HG02763 (cell line): ENCODE results near the gene PRR32.
"Not testable (repeated sequence)": the region's sequence is repeated elsewhere in the genome, so short reads cannot be mapped to it uniquely, and the experiment has no call there.

Experiments used
- ATAC-seq: cut with Tn5 transposase; IDR thresholded peaks from one replicate; pipeline ENCODE4 v1.9.1; 2021; ENCODE audit warnings: mild to moderate bottlenecking, moderate library complexity; ENCODE audit not compliant: unreplicated experiment

Gene PRR32, protein sequence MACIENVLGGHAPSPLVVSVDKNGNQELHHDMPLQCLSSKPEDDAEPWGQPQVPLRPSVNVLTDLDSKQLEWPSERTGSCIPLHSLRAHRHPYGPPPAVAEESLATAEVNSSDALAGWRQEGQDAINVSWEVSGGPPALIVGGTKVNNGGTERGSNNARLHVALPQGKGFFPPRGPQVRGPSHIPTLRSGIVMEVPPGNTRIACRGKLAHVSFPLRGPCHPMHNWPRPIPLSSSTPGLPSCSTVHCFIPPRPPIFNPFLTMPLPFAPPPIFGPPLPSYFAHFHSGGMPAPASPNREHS

DNA sequence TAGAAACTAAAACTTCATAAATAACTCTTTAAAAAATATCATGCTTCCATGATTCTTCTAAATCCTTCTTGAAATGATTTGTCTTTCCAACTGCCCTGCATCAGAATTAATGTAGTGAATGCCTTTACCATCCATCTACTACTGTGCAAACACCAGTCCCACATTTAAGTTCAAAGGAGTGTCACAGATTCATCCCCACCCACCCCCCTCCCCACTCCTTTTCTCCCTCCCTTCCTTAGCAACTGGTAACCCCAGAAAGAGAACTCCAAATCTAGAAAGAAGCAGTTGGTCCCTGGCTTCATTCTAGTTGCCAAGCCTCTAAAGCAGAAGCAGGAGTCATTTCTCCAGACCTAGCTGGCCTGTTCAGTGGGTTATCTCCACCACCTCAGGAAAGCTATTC, at the start of gene PRR32:
Gene PRR32 (plus strand): TSS at position 301 of the 400 bp plus-strand sequence. CDS start 115 bp downstream, outside the sequence.
- ATAC-seq = no peak

DNA sequence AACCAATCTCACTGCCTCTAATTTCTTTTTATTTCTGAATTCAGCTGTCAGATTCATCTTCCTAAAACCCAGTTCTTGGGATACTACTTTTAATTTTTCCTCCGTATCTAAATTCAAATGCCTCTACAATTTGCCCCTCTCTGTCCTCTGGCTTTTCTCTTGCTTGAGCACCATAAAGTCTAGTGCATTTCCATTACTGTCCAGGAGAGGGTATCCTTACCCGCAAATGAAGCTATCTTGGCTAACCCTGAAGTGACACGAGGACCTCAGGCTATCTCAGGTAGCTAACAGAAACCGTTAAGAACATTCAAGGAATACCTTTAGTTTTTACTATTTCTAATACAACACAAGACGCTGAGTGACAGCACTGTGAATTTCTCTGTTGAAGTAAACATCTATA, 49.4 kb upstream of the PRR32 start:
- no peak for ATAC-seq

DNA sequence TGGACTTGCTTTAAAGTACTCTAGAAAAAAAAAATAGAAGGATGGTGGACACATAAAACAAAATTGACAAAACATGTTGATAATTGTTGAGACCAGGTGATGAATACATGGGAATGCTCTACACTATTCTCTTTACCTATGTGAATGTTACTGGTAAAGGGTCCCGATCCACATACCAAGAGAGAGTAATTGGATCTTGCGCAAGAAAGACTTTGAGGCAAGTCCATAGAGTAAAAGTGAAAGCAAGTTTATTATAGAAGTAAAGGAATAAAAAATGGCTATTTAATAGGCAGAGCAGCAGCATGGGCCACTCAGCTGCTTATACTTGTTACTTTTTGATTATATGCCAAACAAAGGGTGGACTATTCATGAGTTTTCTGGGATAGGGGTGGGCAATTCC, 34.0 kb upstream of the PRR32 start:
- ATAC-seq = no peak

DNA sequence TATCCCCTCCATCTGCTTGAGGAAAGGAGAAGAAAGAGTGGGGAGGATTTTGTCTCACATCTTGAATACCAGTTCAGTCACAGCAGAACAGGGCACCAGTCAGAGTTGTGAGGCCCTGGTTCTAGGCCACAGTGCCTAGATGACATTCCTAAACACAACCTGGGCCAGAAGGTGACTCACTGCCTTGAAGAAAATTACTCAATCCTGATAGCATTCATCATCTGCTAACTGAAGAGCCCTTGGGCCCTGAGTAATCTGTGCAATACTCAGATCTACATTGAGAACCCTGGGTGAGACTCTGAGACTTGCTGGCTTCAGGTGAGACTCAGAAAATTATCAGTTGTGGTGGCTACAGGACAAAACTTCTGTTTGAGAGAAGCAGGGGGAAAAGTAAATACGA, 20.5 kb upstream of the PRR32 start:
- no peak for ATAC-seq

DNA sequence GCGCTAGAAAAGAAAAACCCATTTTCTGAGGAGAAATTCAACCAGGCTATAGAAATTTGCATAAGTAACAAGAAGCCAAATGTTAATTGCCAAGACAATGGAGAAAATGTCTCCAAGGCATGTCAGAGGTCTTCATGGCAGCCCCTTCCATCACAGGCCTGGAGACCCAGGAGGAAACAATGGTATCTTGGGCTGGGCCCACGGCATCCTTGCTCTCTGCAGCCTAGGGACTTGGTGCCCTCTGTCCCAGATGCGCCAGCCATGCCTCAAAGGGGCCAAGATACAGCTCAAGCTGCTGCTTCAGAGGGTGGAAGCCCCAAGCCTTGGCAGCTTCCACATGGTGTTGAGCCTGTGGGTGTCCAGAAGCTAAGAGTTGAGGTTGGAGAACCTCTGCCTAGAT, 12.7 kb upstream of the PRR32 start:
- not testable (repeated sequence) for ATAC-seq

DNA sequence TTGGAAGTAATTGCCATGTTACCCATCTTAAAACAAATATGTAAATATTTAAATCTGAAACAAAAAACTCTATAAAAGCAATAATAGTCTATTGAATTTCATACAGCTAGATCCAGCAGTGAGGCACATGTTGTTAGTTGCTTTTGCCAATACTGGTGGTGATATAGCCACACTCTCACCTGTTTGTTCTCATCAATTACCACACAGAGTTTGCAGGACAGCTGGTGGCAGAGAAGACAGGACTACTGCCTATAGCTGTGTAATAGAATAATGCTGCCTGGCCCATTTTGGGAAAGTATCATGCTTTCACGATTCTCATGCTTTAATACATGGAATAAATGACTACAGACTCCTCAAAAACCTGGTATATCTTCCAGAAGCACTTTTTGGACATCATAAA, 3.7 kb upstream of the PRR32 start:
- ATAC-seq = no peak

DNA sequence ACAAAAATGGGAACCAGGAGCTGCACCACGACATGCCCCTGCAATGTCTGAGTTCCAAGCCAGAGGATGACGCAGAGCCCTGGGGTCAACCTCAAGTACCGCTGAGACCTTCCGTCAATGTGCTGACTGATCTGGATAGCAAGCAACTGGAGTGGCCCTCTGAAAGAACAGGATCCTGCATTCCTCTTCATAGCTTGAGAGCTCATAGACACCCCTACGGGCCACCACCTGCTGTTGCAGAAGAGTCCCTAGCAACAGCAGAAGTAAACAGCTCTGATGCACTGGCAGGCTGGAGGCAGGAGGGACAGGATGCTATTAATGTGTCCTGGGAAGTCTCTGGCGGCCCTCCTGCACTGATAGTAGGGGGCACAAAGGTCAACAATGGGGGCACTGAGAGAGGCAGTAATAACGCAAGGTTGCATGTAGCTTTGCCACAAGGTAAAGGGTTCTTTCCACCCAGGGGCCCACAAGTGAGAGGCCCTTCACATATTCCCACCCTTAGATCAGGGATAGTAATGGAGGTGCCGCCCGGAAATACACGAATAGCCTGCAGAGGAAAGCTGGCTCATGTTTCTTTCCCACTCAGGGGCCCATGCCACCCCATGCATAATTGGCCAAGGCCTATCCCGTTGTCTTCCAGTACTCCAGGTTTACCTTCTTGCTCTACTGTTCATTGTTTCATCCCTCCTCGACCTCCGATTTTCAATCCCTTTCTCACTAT, 1.3 kb downstream of the PRR32 start:
- ATAC-seq = no peak

DNA sequence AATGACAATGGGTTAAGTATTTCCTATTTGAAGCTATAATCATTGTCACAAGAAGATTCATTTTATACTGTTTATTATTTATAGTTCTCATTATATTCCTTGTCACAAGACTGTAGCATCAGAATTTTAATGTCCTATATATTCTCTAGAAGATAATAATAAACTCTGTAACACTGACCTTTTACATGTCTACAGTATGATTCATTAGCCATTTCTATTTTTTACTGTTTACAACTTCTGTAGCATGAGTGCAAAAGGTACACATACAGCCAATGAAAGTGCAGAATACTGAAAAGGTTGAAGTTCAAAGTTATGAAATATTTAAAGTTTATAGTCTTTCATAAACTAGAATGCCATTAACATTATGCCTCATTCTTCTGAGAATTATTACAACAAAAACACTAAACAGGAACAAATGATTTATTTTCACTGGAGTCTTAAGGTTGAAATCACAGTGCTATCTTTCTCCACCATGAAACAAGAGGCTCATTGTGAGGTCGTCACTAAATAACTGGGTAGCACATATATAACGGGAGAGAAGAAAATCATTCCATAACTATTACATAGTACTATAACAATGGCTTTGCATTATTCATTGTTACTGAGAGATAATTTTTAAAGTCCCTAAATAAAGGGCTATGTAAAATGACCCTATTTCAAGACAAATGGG, 4.9 kb downstream of the PRR32 start:
- no peak for ATAC-seq

DNA sequence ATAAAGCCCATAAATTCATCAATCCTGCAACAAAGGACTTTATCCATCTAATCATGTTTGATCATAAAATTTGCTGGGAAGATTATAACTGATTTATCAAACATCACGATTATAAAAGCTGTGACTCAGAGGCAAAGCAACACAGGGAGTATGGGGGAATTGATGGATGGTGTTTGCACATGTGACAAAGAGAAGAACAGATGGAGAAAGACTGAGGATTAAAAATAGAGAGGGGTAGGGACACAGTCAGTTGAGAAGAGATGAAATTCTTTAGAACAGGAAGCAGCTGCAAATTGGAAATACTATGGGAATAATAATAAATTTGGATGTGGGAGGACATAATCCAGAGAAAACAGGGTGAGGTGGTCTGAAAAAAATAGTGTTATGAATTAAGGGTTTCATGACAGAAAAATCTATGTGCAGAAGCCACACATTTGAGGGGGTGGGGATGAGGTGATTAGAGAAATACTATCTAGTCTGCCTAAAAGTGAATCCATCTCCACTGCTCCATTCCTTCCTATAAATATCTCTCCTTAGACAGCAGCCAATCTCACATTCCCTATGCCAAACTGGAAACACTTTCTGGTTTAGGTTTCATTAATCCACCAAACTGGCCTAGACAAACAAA, 6.2 kb downstream of the PRR32 start:
- no peak for ATAC-seq

DNA sequence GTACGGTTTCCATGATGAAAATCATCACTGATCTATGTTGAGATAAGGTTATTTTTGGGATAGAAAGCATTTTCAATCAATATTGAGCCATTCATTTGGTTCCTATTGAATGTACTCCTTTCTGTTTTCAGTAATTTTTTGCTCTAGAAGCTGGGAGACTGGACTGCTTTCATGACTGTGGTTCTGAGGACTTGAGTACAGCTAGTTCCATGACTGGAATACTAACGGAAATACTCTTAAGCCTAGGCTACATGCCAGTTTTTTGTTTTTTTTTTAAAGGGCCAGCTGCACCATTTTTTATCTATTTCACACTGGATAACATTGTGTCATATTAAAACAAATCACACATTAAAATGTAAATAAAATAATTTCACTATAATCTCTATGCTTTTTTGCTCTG, 16.7 kb downstream of the PRR32 start:
- ATAC-seq = no peak

DNA sequence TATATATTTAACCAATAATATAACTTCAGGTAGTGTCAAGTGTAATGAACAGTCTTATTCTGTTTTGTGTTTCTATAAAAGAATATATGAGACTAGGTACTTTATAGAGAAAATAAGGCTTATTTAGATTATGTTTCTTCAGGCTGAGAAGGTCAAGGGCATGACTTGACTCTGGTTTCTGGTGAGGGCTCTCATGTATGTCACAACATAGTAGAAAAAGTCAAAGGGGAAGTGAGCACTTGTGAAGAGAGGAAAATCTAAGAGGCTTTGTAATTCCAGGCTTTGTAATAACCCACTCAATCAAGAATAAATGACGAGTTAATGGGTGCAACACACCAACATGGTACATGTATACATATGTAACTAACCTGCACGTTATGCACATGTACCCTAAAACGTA, 27.6 kb downstream of the PRR32 start:
- ATAC-seq = no peak

DNA sequence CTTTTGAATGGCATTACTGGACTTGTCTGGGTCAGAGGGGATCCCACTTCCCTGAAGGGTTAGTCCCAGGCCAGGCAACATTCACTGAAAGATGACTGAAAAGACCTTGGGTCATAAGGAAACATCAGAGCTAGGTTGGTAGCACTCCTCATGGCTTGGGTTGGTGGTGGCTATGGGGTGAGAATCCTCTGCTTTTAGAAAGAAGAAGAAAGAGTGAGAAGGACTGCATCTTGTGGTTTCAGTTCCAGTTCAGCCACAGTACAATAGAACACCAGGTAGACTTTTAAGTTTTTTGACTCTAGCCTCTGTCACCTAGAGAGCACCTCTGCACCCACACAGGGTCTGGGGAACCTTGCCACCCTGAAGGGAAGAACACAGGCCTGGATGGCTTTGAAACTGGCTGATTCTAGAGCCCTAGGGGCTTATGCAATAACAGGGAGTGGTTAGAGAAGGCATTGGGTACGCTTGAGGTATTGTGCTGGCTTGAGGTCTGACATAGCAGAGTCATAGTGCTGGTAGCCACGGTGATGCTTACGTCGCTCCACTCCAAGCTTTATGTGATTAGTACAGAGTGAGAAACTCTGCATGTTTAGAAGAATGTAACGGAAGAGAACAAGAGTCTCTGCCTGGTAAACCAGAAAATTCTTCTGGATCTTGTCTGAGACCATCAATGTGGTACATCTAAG, 36.5 kb downstream of the PRR32 start:
- no peak for ATAC-seq
